DOHH2 (cell line): Measurements from ENCODE around the gene SMIM22.

Source experiments
- CTCF ChIP-seq: fragments of 200-600 bp; sonication (generic); IDR thresholded peaks from one replicate; pipeline ENCODE4 v1.5.1; 2014; ENCODE audit warnings: antibody characterized with exemption, mild to moderate bottlenecking, low read depth, low read length; ENCODE audit not compliant: poor library complexity, severe bottlenecking
- EZH2phosphoT487 ChIP-seq: fragments of 200-600 bp; sonication (generic); IDR thresholded peaks from 2 replicates; pipeline ENCODE4 v1.6.1; 2017; ENCODE audit warnings: borderline replicate concordance, mild to moderate bottlenecking, antibody characterized with exemption, low read length, moderate library complexity, mixed read lengths

GRCh38 chr16:4828567-4829321 is 33.6 kb downstream of the SMIM22 start:
- no peak for TF ChIP-seq CTCF
- TF ChIP-seq EZH2phosphoT487, result no peak
